ENCODE measurements around the gene HIGD1A.

Gene HIGD1A

GRCh38 chr3:42804106-42804830 is at the start of gene HIGD1A:
TSS of gene HIGD1A (minus strand) at chr3:42804490. CDS start at chr3:42794253, 10,237 bp downstream.
- DNase-seq: peak; percentile 80

GRCh38 chr3:42853739-42854302 is 49.5 kb upstream of the HIGD1A start:
- DNase-seq: no peak

- DNase-seq: no peak
Observed at GRCh38 chr3:42853056-42853455, 48.8 kb upstream of the HIGD1A start.

GRCh38 chr3:42852441-42852840 is 48.2 kb upstream of the HIGD1A start:
- no peak for DNase-seq

- no peak for DNase-seq
Observed at GRCh38 chr3:42851228-42851834, 47.0 kb upstream of the HIGD1A start.

- no peak for DNase-seq
Observed at GRCh38 chr3:42850263-42850662, 46.0 kb upstream of the HIGD1A start.

- no peak for DNase-seq
Observed at GRCh38 chr3:42849017-42849416, 44.7 kb upstream of the HIGD1A start.

GRCh38 chr3:42847731-42848130 is 43.4 kb upstream of the HIGD1A start:
- no peak for DNase-seq

GRCh38 chr3:42846685-42847522 is 42.6 kb upstream of the HIGD1A start:
- peak; percentile 60 for DNase-seq

GRCh38 chr3:42844815-42845214 is 40.5 kb upstream of the HIGD1A start:
- no peak for DNase-seq

GRCh38 chr3:42844412-42844713 is 40.1 kb upstream of the HIGD1A start:
- no peak for DNase-seq

- DNase-seq: no peak
Observed at GRCh38 chr3:42843713-42844411, 39.6 kb upstream of the HIGD1A start.

- no peak for DNase-seq
Observed at GRCh38 chr3:42841332-42841731, 37.0 kb upstream of the HIGD1A start.

GRCh38 chr3:42839616-42840015 is 35.3 kb upstream of the HIGD1A start:
- DNase-seq: no peak

- no peak for DNase-seq
Observed at GRCh38 chr3:42838571-42838970, 34.3 kb upstream of the HIGD1A start.

GRCh38 chr3:42836150-42837123 is 32.1 kb upstream of the HIGD1A start:
- no peak for DNase-seq

- peak; percentile 15 for DNase-seq
Observed at GRCh38 chr3:42831321-42831713, 27.0 kb upstream of the HIGD1A start.

GRCh38 chr3:42830437-42831320 is 26.4 kb upstream of the HIGD1A start:
- no peak for DNase-seq

- DNase-seq: no peak
Observed at GRCh38 chr3:42829628-42830436, 25.5 kb upstream of the HIGD1A start.

Data from GF-D8 (cell line).